ENCODE results near the gene UBE2E2.

UBE2E2 gene

GRCh38 chr3:23446301-23446700 lies 243.2 kb downstream of the UBE2E2 start:
- H3K4me3 ChIP-seq (ENCODE audit: low read length) = no peak overlapping the region
- no peak for DNase-seq (ENCODE audit: low read depth)
- TF ChIP-seq, protein P1, sequence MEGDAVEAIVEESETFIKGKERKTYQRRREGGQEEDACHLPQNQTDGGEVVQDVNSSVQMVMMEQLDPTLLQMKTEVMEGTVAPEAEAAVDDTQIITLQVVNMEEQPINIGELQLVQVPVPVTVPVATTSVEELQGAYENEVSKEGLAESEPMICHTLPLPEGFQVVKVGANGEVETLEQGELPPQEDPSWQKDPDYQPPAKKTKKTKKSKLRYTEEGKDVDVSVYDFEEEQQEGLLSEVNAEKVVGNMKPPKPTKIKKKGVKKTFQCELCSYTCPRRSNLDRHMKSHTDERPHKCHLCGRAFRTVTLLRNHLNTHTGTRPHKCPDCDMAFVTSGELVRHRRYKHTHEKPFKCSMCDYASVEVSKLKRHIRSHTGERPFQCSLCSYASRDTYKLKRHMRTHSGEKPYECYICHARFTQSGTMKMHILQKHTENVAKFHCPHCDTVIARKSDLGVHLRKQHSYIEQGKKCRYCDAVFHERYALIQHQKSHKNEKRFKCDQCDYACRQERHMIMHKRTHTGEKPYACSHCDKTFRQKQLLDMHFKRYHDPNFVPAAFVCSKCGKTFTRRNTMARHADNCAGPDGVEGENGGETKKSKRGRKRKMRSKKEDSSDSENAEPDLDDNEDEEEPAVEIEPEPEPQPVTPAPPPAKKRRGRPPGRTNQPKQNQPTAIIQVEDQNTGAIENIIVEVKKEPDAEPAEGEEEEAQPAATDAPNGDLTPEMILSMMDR (IDR thresholded peaks at IDR 0.05; ENCODE audit: insufficient read depth, low read depth, low read length, missing control alignments) = no peak

DNA sequence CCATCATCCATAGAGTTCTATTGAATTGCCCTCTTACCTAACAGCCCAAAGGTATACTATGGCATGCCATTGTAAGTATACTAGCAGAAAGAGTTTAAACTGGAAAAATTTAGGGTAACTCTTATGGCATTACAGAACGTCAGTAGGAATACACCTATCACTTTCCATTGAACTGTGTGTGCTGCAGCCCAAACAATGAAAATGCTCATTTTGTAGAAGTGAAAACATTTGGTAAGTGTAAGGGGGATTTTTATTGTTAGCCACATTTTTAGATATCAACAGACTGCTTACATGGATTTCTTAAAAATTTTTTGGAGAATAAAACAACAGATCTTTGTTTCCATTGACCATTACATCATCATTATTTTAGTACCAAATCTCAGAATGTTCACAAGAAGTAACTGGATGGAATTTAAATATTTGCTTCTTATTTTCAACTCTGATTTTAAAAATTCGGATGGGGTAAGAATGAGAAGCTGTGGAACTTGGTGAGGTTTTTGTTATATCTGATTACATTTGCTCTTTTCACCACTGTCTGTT lies 245.9 kb downstream of the UBE2E2 start:
- DNase-seq (ENCODE audit: low read depth) = no peak
- TF ChIP-seq, protein P1 (IDR thresholded peaks at IDR 0.05; ENCODE audit: insufficient read depth, low read depth, low read length, missing control alignments) = no peak
- H3K4me3 ChIP-seq (ENCODE audit: low read length) = no peak overlapping the region

- TF ChIP-seq, protein P1 (IDR thresholded peaks at IDR 0.05; ENCODE audit: insufficient read depth, low read depth, low read length, missing control alignments) = no peak
- no peak for DNase-seq (ENCODE audit: low read depth)
- no peak overlapping the region for H3K4me3 ChIP-seq (ENCODE audit: low read length)
Observed at GRCh38 chr3:23450051-23450450, 246.9 kb downstream of the UBE2E2 start.

- TF ChIP-seq, protein P1 (IDR thresholded peaks at IDR 0.05; ENCODE audit: insufficient read depth, low read depth, low read length, missing control alignments) = no peak
- no peak for DNase-seq (ENCODE audit: low read depth)
- no peak overlapping the region for H3K4me3 ChIP-seq (ENCODE audit: low read length)
Observed at GRCh38 chr3:23450806-23451205, 247.7 kb downstream of the UBE2E2 start.

DNA sequence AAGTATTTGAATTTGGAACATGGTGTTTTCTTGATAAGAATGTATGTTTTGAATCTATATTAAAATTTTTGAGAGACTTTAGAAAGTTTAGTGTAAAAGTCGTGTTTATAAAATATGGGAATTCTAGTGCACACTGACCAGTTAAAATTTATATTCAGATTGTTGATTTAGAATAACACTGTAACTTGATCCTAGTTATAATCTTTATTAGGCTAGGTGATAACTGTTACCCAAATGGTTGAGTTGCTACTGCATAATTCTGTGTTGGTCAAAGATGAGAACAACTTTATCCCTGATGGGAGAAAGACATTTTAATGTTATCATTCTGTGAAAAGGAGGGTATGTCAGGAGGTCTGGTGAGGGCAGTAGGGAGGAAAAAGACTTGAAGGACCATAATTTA lies 249.3 kb downstream of the UBE2E2 start:
- no peak for DNase-seq (ENCODE audit: low read depth)
- no peak overlapping the region for H3K4me3 ChIP-seq (ENCODE audit: low read length)
- TF ChIP-seq, protein P1 (IDR thresholded peaks at IDR 0.05; ENCODE audit: insufficient read depth, low read depth, low read length, missing control alignments) = no peak

GRCh38 chr3:23455084-23455483 lies 252.0 kb downstream of the UBE2E2 start:
- DNase-seq (ENCODE audit: low read depth) = peak; percentile 64
- TF ChIP-seq, protein P1 (IDR thresholded peaks at IDR 0.05; ENCODE audit: insufficient read depth, low read depth, low read length, missing control alignments) = no peak
- no peak overlapping the region for H3K4me3 ChIP-seq (ENCODE audit: low read length)

DNA sequence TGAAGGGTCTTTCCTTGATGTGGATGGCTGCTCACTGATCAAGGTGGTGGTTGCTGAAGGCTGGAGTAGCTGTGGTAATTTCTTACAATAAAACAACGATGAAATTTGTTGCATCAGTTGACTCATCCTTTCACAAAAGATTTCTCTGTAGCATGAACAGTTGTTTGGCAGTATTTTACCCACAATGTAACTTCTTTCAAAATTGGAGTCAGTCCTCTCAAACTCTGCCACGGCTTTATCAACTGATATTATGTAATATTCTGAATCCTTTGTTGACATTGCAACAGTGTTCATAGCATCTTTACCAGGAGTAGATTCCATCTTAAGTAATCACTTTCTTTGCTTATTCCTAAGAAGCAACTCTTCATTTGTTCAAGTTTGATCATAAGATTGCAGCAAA lies 252.6 kb downstream of the UBE2E2 start:
- peak; percentile 59 for DNase-seq (ENCODE audit: low read depth)
- H3K4me3 ChIP-seq (ENCODE audit: low read length) = no peak overlapping the region
- TF ChIP-seq, protein P1 (IDR thresholded peaks at IDR 0.05; ENCODE audit: insufficient read depth, low read depth, low read length, missing control alignments) = no peak
